ENCODE results near the gene ASB18.
"Not testable (repeated sequence)": the region's sequence is repeated elsewhere in the genome, so short reads cannot be mapped to it uniquely, and the experiment has no call there.

The ASB18 gene

DNA sequence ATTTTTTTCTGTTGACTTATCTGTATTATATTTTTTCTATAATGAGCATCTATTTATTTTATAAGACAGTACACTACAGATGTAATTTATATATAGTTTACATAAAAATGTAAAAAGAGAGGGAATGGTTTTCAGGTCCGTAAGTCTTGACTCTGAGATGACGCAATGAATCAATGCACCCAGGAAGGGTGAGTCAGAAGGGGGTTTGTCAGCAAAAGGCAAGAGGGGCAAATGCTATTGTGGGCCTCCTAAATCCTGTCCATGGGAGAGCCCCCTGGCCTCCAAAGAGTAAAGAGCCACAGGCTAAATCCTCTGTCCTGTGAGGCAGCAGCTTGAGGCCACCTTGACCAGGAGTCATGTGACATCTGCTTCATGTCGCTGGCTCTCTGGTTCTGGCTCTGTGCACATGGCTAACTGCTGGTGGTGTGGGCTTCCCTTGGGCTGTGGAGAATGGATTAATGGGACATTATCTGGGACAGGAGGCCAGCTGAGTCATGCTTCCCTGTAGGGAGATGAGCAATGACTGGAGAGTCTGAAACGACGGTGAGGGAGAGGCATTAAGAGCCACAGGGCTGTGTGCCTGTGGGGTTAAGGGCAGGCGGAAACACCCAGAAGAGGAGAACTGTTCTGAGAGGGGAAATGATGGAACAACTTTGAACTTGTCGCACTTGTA is 22.8 kb upstream of the ASB18 start:
- DNase-seq (ENCODE audit: low read depth) = no peak

DNA sequence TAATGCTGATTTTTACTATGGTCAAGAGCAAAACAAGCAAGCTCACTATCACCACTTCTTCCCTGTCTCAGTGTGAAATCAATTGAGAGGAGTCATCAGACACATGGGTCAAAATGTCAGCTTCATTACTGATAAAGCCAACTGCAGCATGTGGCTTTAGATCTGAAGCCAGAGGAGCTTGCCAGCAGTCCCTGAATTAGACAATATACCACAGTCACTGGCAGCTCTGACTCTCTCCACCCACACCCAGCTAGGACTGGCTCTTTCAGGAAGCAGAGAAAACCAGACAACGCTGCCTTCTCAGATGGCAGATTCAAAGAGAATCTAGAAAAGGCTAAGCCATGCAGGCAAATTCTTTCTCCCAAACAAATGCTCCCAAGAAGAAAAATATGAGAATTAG is 20.0 kb upstream of the ASB18 start:
- no peak for DNase-seq (ENCODE audit: low read depth)

DNA sequence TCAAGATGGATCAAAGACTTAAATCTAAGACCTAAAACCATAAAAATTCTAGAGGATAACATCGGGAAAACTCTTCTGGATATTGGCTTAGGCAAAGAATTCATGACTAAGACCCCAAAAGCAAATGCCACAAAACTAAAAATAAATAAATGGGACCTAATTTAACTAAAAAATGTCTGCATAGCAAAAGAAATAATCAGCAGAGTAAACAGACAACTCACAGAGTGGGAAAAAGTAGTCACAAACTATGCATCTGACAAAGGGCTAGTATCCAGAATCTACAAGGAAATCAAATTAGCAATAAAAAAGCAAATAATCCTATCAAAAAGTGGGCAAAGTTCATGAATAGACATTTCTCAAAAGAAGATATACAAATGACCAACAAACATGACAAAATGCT is 18.2 kb upstream of the ASB18 start:
- DNase-seq (ENCODE audit: low read depth) = no peak

DNA sequence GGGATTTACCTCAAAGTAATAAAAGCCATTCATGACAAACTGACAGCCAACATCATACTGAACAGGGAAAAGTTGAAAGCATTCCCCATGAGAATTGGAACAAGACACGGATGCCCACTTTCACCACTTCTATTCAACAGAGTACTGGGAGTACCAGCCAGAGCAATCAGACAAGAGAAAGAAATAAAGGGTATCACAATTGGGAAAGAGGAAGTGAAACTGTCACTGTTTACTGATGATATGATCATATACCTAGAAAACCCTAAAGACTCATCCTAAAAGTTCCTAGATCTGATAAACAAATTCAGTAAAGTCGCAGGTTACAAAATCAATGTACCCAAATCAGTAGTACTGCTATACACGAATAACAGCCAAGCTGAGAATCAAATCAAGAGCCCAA is 17.2 kb upstream of the ASB18 start:
- DNase-seq (ENCODE audit: low read depth) = no peak

DNA sequence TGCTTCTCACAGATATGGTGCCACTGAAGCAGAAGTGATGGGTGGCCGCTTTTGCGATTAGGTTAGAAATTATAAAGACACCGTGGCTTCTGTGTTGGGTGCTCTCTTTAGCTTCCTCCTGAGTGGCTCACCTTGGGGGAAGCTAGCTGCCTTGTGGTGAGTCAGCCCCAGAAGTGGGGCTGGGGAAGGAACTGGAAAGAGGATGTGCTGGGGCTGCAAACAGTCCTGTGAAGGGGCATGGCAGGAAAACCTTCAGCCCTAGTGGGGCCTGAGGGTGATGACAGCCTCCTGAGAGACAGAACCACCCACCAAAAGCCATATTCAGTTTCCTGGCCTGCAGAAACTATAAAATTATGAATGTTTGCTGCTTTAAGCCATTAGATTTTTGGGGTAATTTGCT is 8.9 kb upstream of the ASB18 start:
- no peak for DNase-seq (ENCODE audit: low read depth)

DNA sequence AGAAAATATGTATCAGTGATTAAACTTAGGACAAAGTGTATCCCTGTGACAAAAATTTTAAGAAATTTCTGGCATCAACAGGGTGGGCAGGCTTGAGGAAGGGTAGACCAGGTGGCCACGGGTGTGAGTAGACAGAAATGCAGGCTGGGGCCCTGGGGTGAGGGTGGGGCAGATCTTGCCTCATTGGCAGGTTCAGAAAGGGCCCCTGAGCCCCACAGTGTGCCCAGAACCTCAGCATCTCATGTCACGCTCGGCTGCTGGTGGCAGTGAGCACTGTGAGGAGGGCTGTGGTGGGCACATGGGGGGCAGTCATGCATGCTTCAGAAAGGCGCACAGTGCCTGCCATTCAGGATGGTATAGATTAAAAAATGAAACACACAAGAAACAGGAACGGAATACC is 7.6 kb upstream of the ASB18 start:
- DNase-seq (ENCODE audit: low read depth) = no peak

DNA sequence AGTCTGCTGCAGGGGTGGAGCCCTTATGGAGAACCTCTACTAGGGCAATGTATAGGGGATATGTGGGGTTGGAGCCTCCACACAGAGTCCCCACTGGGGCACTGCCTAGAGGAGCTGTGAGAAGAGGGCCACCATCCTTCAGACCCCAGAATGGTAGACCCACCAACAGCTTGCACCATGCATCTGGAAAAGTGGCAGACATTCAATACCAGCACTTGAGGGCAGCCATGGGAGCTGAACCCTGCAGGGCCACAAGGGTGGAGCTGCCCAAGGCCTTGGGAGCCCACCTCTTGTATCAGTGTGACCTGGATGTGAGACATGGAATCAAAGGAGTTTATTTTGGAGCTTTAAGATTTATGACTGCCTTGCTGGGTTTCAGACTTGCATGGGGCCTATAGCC is 5.7 kb upstream of the ASB18 start:
- not testable (repeated sequence) for DNase-seq (ENCODE audit: low read depth)

DNA sequence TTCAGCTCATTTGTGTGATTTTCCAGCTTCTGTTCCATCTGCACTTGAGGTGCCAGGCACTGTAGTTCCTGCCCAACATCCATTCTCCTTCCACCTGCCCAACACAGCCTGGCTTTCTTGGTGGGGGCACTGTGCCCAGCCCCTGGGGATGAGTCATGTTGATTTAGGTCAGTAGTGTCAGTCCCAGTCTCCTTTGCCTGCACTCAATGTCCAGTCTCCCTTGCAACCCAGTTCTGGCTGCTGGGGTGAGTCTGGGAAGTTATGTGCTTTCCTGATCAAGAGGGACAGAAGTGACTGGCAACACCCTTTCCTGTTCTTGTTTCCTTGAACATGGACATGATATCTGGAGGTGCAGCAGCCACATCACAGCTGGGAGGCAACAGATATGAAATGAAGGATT is 1.5 kb upstream of the ASB18 start:
- no peak for DNase-seq (ENCODE audit: low read depth)

DNA sequence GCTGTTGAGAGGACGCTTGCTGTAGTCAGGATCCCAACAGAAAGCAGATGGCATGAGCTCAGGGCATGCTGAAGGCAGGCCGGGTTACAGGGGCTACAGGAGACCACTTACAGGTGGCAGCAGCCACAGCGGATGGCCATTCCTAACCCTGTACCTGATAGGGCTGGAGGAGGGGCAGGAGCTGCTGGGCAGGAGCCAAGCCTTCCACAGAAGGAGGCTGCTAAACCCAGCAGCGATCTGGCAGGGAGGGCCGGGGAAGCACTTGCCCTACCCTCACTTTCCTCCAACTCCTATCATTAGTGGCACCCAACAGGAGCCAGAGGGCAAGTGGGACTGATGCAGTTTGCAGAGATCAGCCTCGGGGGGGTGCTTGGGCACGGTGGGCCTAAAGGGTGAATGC is 2.0 kb downstream of the ASB18 start:
- no peak for DNase-seq (ENCODE audit: low read depth)

DNA sequence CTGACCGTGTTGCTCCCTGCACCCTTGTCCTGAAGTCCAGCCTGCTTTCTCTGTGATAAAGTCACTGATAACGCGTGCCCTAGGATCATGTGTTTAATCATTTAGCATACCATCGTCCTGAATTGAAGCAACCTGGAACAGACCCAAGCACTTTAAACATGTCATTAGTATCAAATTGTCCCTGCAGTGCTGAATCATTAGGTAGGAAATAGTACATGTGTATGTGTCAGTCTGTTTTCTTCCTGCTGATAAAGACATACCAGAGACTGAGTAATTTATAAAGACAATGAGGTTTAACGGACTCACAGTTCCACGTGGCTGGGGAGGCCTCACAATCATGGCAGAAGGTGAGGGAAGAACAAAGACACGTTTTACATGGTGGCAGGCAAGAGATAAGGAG is 2.8 kb downstream of the ASB18 start:
- DNase-seq (ENCODE audit: low read depth) = no peak

DNA sequence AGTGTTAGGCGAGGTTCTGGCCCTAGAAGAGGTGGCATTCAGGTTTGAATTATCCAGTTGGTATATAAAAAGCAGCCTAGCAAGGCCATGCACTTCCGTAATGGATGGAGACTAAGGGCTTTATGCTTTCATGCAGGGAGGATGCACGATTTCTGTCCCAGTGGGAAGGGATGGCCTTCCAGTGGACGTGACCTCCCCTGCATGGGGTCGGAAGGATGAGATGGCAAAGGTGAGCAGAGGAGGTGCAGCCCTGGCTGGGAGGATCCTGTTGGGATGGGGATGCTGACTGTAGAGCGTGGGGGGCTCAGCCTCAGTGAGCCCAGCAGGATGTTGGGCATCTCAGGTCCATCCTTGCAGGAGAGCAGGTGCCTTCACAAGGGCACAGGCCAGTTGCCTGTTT is 4.8 kb downstream of the ASB18 start:
- DNase-seq (ENCODE audit: low read depth) = no peak

DNA sequence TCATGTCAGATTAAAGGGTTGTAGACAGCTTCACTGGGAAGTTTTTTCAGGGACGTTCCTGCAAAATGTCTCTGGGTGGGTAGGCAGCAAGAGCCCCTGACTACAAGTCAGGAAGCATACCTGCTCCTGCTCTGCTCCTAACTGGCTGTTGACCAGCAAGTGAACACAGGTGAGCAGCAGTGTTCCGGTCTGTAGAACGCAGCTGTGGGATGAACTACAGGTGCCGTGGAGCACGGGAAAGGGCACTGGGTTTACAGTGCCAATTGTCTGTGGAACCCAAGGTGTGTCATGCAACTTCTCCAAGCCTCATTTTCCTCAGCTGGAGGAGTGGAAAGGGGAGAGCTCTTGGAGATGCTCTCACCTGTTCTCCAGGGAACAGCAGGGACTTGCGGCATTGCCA is 6.6 kb downstream of the ASB18 start:
- DNase-seq (ENCODE audit: low read depth) = no peak

DNA sequence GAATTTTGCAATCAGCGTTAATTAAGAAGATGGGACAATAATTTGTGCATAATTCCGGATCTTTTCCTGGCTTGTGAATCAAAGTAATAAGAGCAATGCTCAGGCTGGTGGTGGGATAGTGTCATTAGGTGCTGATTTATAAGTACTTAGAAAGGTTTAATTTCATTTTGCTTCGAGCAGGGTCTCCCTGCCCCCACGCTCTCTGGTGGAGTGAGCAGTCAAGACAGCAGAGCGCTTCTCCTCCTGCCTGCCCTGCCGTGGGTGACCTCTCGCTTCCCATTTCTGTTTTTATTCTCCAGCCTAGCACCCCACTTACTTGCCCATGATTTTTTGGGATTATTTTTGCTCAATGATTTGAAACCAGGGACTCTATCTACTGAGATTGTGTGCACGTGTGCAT is 7.1 kb downstream of the ASB18 start:
- DNase-seq (ENCODE audit: low read depth) = no peak

DNA sequence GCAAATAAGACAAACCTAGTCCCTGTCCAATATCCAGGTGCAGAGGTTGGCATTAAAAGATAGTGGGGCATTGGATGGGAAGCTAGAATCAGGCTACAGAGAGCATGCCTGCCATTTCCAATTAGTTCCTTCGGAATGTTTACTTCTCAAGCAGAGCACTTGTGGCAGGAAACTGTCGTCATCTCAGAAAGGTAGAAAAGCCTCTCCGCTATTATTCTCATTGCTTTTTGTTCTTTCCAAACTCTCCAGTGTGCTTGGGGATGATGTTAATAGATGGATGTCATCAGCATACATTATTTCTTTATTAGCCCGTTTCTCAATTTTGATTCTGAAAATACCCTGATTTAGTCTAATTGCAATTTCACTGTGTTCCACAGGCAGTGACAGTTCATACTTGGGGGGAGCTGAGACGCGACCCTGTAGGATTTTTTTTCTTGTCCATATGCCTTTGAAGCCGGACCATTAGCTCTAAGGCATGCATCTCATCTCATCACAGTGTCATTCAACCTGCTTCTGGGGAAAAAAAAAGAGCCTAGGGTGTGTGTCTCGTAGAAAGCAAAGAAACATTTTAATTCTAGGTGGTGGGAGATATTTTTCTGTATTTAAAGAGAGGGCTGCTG is 7.7 kb downstream of the ASB18 start:
- DNase-seq (ENCODE audit: low read depth) = no peak

DNA sequence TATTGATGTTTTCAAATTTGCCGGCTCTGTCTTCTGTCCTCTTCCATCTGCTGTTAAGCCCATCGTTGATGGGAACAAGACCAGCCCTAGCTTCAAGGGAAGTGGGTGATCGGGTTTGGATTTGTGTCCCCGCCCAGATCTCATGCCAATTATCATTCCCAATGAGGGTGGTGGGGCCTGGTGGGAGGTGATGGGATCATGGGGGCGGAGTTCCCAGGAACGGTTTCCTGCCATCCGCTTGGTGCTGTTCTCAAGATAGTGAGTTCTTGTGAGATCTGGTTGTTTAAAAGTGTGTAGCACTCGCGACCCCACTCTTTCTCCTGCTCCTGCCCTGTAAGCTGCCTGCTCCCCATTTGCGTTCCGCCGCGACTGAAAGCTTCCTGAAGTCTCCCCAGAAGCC is 9.5 kb downstream of the ASB18 start:
- no peak for DNase-seq (ENCODE audit: low read depth)

DNA sequence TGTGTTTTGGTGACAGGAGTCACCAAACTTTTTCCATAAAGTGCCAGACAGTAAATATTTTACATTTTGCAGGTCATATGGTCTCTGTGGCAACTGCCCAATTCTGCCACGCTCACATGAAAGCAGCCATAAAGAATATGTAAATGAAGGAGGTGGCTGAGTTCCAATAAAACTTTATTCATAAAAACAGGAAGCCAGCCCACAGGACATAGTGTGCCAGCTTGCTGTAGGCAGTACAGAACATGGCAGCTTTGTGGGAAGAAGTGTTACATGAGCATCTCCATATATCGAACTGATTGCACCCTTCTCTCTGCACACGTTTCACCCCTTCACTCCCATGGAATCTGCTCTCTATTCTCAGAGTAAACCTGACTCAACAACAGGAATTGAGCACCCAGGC is 10.2 kb downstream of the ASB18 start:
- DNase-seq (ENCODE audit: low read depth) = no peak

DNA sequence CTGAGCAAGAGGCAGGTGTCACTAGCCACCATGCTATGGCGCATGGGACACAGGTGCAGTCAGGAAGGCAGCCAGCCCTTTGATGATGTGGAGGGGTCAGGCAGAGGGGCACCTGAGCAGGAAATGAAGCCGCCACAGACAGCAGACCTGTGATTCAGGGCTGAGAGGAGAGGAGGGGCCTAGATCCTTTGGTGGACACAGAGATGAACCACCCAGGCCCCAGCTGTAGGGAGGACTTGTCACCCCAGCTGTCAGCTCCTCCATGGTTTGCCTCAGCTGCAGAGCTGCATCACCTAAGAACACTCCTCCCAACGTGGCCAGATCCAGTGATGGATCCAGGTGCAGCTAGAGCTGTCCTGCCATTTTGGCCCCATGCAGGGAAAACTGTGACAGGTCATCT is 11.6 kb downstream of the ASB18 start:
- DNase-seq (ENCODE audit: low read depth) = no peak

DNA sequence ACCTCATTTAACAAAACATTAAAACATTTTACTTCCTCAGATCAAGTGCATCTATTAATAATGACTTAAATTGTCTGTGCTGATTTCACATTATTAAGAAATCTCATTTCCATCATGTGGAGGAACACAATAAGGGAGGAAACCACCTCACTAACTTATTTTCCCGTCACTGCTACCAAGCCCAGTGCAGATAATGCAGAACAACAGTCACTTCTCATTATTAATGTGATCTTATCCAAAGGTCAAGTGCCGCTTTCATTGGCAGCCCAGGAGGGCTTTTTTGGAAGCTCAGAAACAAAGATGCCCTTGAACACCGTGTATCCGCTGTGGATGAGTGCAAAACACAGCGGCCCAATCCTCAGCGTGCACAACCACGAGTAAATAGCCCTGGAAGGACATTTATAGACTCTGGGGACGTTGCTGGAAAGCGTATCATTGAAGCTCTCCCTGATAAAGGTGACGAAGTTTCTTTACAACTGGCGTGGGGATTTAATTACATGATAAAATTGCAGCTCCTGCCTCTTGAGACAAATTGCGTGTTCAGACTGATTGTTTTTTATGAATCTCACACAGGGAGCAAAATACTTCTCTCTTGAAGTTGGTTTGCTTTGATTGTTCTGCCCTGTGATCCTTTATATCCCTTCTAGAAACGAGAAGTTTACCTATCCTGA is 13.2 kb downstream of the ASB18 start:
- no peak for DNase-seq (ENCODE audit: low read depth)

DNA sequence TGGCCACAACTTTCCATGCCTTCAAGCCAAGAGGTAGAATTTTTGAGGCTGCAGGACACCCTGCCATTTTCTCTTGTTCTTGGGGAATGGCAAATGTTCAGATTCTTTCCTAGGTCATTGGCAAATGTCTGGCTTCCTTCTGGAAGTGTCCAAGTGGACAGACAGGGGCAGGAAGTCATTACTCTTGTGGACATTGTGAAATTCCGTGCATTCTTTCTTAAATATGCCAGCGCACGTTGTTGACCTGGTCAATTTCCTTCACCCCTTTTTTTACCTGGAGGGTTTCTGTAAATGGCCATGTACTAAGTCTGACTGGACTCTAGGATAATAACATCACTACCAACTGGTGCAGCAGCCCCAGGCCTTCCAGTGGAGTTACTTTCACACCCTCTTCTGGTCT is 13.9 kb downstream of the ASB18 start:
- no peak for DNase-seq (ENCODE audit: low read depth)

DNA sequence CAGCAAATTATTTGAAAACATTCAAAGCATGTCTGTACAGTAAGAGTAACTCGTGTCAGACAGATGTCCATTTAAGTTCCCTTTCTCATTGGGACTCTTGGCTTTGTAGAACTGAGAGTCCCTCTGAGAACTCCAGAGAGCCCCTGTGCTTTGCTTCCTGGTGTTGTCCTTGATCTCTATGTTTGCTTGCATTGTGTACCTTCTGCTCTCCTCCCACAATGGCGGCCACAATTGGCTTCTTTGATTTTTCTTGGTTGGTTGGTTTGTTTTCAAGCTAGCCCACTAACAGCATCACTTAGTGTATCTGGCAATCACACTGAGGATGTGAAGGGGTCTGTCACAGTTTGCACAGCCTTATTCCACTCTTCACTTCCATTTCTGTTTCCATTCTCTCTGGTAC is 15.1 kb downstream of the ASB18 start:
- no peak for DNase-seq (ENCODE audit: low read depth)

DNA sequence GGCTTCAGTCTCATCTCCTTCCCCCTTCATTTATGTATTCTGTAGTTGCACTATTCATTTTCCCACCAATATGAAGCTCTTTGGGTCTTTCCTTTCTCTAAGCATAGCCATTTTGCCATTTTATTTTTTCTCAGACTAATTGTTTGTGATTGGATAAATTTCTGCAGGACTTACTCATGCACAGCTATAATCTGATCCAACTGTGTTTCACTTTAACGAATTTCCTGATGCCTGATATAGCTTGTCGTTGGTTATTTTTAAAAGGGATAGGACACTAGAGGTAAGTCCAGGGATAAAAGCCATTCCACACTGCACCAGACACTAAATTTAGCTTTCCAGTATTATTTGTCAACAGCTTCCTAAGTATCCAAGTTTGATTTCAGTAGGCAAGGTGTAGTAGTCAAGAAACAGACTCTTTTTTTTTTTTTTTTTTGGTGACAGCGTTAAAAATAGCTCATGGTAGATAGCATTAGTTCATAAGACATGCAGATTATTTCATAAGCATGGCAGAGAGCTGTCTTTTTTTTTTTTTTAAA is 17.4 kb downstream of the ASB18 start:
- DNase-seq (ENCODE audit: low read depth) = no peak

DNA sequence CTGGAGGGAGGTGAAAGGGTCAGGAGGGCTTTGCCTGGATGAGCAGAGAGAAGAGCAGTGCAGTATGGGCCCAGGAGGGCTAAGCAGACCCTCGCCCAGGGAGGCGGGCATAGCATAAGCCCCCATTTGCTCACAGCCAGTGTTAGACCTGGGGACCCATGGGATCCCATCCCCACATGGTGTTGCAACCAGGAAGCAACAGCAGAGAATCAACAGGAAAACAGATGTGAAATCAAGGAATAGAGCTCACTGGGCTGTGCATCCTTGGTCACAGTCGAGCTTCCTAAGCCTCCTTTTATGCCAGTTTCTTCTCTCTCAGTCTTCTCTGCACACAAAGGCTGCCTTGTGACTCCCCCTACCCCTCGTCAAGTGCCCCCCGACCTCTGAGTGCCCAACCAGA is 19.9 kb downstream of the ASB18 start:
- no peak for DNase-seq (ENCODE audit: low read depth)

DNA sequence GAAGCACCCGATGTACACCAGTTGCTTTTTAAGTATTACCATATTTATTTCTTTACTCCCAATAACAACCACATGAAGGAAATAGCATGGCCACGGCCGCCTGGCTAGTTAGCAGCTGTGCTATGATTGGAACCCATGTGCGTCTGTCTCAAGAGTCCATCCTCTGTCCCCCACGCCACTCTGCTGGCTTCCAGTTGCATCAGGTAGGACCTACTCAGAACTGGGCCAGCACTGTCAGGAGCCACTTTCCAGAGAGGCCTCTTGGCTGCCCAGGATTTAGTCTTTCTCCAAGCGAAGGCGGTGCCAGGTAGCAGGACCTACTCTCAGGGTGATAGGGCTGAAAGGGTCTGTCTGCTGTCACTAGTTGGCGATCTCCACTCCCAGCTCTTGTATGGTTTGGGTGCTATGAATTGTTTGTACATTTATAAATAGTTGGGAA is 22.1 kb downstream of the ASB18 start:
- no peak for DNase-seq (ENCODE audit: low read depth)

Measured in HS-27A (cell line).